NOMO-1 treated with DMSO at 0.1 percent for 48 hours (cell line): ENCODE measurements around the gene OSBP.

Experiments
- DNase-seq: peaks from one replicate; lab custom pipeline; 2025; ENCODE audit not compliant: unreplicated experiment; lab: John Stamatoyannopoulos, UW

OSBP gene

DNA sequence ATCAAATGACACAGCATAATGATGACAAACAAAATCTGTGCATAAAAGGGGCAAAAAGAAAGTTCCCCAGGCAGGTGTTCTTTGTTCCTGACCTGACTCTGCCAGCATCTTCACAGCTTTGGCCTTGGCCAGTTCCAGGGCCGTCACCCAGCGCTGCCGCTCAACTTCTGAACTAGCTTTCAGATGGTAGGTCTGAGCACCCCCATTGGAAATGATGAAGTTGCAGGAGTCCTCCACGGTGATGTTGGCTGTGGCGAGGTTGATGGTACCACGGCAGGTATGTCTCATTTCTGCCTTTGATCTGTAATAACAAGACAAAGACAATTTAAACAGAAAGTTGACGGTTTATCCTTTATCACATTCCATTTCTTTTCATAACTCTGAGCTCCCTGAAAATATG, 5.3 kb downstream of the OSBP start:
- DNase-seq: no peak

DNA sequence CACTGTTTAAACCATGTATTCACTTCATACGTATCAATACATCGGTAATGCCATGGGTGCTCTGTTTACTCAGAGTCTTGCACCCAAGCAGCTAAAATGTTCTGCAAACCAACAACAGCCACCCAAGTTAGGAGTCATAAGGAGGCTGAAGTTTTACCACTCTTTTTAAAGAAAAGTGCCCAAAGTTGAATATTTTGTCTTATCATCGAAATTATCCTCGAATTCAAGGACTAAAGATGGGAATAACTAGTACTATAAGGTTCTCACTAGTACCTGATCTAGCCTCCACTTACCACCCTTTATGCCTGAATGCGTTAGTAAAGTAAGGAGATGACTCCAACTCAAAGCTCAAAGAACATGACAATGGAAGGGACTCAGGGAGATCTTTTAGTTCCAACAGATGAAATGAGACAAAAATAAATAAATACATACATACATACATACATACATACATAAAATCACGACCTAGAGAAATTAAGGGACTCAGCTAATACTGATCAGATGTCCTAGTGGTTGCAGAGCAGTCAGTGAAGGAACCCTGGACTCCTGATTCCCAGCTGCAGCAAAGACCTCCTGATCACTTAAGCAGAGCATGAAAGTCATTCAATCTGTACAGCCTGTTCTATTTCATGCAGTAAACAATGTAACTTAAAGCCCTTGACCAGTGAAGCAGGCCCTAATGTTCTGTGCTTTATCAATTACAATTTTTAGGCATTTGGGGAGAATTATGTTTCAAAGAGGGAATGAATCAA, 7.7 kb downstream of the OSBP start:
- DNase-seq: no peak

DNA sequence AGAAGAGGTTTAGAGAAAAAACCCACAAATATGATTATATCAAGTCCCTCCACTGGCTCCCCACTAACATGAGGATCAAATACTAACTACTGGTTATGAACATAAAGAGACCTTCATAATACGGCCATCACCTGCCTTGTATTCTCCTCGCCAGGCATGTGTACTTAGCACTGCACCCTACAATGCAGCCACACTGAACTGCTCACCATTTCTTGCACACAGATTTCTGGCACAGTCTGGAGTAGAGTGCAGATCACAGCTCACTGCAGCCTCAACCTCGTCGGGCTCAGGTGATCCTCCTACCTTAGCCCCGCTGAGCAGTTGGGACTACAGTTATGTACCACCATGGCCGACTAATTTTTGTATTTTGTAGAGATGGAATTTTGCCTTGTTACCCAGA, 13.1 kb downstream of the OSBP start:
- DNase-seq: no peak

DNA sequence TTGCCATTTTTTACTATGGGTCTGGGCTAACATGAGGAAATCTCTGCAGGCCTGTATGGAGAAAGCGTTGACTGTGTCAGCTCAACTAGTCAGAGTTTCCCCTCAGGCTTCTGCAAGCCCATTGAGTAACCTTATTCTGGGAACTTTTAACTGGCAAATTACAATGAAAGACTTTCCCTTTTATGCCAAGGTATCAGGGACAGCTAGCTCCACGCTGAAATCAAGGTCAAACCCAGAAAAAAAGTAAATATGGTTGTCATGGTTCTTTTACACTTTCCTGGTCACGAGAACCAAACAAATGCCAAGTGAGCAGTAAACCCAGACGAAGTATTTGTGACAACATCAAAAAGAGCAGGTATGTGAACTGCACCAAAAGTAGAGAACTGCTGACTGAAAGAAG, 13.8 kb downstream of the OSBP start:
- no peak for DNase-seq

DNA sequence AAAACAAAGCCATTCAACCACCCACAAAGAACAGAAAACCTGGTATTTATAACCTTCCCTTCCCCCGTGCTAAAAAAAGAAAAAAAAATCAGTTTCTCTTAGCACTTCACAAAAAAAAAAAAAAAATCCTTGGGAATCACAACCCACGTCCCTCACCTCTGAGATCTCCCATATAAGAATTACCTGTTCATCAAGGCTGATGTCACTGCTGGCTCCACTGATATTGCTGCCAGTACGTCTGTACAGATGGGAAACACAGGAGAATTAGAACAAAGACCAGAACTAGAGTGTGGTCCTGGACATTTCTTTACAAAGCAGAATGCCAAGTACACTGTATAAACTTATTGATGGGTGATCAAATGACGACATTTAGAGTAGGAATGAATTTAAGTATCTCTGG, 14.9 kb downstream of the OSBP start:
- DNase-seq: no peak

DNA sequence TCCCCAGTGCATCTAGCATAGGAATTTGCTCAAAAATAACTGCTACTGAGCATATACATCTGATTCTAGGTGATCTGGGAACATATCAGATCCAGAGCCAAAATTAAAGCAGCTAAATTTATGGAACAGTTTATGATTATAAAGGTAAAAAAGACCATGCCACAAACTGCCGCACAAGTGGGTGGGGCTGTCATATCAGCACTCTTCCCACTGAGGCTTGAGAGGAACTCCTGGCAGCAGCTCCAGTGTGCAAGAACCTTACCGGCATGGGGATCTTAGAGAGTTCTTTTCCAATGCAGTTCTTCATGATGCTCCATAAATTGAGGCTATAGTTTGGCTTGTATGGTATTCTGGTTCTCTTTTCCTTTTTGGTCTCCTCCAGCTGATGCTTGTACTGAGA, 15.3 kb downstream of the OSBP start:
- DNase-seq: no peak

DNA sequence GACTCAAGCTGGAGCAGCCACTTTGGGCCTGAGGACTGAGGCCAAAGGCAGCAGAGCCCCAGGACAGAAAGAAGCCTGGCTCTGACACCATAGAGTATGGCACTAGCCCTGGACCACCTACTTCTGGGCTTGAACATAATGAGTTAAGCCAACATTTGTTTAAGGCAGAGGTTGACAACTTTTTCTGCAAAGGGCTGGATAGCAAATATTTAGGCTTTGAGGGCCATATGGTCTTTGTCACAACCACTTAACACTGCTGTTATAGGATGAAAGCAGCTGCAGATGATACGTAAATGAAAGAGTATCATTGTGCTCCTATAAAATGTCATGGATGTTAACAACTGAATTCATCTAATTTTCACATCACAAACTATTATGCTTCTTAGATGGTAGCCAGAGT, 16.6 kb downstream of the OSBP start:
- no peak for DNase-seq

DNA sequence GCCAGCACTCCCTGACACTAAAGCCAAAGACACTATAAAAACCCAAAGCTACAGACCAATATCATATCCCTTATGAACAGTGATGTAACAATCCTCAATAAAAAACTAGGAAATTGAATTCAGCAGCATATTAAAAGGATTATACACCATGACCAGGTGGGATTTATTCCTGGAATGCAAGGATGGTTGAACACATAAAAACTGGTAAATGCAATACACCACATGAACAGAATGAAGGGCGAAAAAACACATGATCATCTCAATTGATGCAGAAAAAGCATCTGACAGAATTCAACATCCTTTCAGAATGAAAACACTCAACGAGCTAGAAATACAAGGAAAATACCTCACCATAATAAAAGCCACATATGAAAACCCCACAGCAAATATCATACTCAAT, 31.3 kb downstream of the OSBP start:
- no peak for DNase-seq

DNA sequence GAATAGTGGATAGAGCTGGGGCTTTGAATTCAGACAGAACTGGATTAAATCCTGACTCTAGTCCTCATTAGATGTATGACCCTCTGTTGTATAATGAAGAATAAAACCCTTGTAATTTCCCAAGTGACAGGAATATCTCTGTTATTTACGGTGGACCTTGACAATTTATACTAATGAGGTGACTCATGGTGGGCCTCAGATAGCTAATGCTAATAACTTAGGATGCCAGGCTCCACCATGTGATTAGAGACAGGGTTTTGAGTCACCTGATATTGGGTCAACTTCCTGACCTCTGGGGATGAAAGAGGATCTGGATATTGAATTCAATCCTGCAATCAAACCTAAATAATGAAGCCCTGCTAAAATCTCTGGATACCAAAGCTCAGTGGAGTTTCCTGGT, 33.6 kb downstream of the OSBP start:
- DNase-seq: no peak

DNA sequence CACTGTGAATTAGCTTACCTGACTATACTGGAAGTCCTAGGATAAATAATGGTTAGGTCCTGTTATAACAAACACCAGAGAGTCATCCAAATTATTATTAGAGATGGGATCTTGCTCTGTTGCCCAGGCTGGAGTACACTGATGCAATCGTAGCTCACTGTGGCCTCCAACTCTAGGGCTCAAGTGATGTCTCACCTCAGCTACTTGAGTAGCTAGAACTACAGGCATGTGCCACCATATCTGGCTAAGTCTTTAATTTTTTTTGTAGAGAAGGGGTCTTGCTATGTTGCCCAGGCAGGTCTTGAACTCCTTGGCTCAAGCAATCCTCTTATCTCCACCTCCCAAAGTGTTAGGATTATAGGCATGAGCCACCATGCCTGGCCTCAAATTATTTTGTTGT, 37.2 kb downstream of the OSBP start:
- no peak for DNase-seq

DNA sequence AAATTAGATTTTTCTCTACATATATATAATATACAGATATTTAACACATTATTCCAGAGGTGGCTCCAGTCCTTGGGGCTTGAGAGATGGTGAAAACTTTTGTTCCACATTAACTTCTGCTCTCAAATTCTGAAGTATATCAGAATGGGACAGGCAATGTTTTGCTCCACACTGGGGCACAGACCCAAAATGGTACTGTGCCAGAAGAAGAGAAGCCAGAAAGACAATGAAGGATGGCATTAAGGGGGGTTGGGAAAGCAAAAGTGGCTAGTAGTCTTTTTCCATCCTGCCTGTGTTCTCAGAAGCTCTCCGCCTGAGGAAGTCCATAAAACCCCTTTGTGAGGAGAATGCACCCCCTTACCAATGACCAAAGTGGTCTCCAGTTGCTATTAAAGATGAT, 40.1 kb downstream of the OSBP start:
- no peak for DNase-seq

DNA sequence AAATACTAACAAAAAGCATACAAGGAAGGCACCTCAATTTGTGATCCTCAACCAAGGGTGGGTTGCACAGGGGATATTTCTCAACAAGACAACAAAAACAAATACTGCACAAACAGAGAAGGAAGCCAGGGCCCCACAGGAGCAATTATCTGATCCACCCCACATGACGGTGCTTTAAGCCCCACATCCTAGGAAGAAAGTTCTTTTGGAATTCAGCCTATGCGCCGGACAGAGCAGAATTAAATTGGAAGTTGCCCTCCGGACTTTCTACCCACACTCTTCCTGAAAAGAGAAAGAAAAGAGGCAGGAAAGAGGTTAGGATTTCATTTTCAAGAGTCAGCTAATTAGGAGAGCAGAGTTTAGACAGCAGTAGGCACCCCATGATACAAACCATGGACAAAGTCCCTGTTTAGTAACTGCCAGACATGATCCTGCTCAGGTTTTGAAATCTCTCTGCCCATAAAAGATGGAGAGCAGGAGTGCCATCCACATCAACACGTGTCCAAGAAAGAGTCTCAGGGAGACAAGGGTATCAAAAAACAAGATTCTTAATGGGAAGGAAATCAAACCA, 40.6 kb downstream of the OSBP start:
- DNase-seq: no peak

DNA sequence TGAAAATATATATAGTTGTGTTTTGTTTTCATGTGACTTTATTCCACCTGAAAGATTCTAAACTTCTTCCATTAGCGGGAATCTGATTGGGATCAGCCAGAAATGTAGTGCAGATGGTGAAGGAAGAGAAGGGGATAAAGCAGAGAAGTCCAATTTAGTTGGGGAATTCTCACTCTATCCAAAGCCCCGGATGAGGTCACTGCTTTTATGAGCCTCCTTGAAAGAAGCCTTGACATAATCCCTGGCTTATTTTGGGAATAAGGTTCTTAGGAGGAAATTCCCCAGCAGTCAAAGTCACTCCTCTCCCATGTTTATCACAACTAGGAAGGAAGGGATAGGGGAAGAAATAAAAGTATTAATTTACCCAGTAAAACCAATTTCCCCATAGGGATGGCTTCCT, 41.1 kb downstream of the OSBP start:
- no peak for DNase-seq

DNA sequence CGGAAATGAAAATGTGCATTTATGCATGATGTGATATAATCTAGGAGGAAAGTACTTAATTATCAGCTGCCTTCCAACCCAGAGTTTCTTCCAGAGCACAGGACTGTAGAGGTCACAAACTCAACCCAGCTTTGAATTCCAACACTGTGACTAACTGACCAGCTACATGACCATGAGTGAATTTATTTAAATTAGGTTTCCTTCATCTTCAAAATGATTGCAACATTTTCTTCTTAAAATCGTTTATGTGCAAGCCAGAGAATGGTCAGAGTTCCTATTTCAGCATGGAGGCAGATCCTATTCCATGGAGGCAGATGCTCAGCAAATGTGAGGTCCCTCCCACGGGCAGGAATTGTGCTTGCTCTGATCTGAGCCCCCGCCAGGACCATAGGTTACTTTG, 42.4 kb downstream of the OSBP start:
- no peak for DNase-seq

DNA sequence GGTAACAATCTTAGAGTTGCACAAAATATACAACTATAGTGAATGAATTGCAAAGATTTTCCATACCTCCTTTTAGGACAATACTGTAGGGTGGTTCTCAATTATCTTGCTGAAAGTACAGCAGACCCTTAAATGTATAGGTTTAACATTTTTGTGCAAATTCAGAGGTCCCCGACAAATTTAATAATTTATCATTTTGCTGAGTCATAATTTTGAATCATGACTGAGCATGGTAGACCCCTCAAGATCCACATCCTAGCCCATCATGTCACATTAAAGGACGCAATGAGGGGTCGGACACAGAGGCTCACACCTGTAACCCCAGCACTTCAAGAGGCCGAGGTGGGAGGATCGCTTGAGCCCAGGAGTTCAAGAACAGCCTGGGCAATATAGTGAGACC, 43.5 kb downstream of the OSBP start:
- DNase-seq: no peak

DNA sequence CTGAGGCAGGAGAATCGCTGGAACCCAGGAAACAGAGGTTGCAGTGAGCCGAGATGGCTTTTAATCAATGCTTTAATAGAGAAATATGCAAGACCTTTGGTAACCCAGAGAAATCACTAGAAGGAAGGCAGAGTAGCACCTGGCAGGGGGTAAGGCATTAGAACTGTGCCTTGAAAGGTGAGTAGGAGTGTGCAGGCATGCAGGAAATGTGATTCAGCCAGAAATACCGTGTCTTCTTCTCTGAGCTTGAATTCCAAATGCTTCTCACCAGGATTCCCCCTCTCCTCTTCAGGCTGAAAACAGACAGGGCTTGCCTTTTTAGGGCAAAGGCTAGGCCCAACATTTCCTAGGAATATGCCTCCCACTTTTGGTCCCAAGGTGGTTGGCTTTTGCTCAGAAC, 53.3 kb downstream of the OSBP start:
- DNase-seq: no peak

DNA sequence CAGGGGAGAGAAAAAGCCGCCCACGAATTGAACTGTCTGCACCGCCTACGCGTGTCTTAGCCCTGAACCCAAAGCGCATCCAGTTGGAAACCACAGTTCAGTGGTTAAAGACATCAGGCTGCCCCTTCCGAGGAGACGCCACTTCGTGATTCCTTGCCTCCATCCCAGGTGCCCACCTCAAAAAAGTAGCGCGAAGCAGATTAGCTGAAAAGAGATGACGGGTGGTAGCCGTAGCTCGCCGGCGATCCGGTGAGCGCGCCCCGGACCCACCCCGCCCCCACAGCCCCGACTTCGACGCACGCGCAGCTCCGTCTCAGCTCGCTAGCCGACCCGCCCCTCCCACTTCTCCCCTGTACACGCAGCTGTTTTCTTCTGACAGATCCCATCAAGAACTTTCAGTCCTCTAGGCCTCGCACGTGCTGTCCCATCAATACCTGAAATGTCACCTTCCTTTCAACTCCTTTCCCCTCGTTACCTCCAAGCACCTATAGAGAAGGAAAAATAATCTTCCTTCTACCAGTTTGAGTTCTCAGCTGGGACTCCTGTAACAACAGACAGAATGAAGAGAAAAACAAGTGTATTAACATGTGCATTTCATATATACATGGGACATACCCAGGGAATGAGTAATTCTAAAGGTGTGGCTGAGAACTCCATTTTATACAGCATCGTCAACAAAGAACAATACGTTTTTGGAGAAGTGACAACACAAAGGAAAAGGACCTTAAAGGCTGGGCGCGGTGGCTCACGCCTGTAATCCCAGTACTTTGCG, 54.7 kb downstream of the OSBP start:
- DNase-seq: peak; percentile 67

DNA sequence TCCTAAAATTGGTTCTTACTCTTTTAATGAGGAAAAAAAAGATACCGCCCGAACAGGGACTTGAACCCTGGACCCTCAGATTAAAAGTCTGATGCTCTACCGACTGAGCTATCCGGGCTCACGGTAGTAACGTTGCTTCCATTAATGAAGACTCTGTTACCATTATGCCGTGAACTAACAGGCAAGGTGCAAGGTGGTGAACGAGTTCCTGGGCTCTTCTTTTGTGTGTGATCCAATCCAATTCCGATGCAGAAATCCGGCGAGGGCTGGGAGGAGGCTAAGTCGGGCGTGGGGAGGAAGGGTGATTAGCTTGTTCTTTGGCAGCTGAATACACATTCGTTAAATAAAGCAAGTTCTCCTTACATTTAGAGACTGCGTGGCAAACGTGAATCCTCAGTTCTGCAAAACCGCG, 55.3 kb downstream of the OSBP start:
- DNase-seq: peak; percentile 60

DNA sequence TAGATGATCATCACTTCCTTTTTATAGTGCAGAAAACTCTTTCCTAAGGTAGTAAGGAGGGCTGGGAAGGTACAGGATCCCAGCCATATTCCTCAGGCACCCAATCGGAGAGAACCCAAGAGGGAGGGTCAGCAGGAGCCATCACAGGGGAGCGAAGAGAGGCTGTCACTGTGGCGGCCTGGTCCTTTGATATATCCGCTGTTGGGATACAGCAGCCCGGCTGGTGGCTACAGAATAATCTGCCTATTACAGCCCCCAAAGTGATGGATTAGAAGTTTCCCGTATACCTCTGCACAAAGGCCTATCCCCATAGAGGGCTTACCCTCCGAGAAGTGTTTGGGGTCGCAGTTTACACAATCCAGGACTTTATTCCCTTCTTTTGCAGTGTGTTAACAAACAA, 55.7 kb downstream of the OSBP start:
- no peak for DNase-seq

DNA sequence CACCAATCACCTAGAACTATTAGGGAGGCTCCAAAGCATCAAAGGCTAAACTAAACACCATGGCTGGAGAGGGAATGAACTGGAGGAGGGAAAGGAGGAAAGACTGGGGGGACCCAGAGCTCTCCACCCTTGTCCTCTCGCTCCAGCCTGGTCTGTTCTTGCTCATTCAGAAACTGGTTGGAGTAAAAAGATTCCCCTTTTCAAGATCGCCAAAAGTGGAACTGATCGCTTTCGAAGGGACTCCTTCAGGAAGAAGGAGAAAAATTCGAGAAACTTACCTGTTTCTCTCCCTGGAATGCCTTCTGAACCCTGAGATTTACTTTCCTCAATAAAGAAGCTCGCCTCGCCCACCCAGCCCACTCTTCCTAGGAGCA, 57.3 kb downstream of the OSBP start:
- peak; percentile 35 for DNase-seq

DNA sequence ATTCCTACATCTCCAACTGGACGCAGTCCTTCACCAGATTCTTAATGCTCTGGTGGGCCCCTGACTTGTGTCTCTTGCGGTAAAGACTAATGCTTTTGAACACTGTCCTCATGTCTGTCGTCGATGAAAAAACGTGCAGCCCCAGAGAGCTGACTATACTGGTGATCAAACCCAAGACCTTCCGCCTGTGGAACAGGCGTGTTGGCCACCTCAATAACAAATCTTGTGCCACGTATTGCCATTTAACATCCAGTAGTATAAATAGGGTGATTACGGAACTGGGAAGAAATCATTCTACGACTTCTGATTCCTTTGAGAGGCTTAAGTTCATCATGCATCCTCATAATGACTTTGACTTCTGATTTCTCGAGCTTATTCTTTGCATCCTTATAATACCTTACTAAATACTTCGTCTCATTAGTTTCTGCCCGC, 58.6 kb downstream of the OSBP start:
- peak; percentile 39 for DNase-seq

DNA sequence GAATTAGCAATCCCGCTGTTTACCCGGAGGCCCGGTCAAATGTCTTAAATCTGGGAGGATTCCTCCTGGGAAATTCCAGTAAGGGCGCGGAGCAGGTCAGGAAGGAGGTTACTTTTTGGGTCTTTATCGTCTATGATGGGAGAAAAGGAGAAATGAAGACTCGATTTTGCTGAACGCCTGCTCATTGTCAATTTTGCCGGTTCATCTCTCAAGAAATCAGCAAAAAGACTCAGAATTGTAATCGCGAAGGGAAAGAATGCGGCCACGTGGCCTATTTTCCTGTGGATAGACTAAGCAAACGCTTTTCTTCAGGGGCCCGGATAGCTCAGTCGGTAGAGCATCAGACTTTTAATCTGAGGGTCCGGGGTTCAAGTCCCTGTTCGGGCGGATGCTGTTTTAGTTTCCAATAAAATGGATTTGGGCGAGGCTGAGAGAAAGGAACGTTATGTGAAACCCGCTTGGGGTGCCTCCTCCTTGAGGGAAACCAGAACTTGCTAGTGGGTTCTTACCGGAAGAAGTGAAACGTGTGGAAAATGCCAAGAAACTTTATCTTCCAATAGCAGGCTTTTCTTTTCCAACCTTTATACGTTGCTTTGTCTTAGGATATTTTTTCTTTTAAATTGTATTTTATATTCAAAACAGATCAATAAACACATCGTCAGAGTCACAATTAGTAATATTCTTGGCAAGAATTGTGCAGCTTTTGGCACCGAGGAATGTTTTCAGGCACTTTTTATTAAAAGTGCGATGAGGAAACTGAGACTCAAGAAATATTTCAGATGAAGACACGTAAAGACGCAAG, 59.3 kb downstream of the OSBP start:
- peak; percentile 41 for DNase-seq
